Lower leg skin (tissue), 4 donors: ENCODE data around the gene PRKAR1B. TPM values are rescaled to one million over a fixed set of nuclear protein-coding genes. Genes with fewer than 3 reads are reported as not detected.

ENCODE experiments used
- DNase-seq, 2 donors: peaks; one replicate each; pipeline ENCODE4 v3.0.0-alpha.2; 2019; ENCODE audit warnings: low spot score in 2 of 2
- H3K4me3 ChIP-seq: fragments of 200-600 bp; sonication (generic); 2 replicates; pipeline ENCODE4 v1.5.1; 2017; ENCODE audit warnings: mild to moderate bottlenecking, low read depth; ENCODE audit not compliant: poor library complexity, severe bottlenecking
- CTCF ChIP-seq, 3 donors: fragments of 450-650 bp; IDR thresholded peaks; one replicate each; pipeline ENCODE4 v1.5.1; 2016; ENCODE audit warnings: antibody characterized with exemption in 3 of 3, mild to moderate bottlenecking in 3 of 3, moderate library complexity in 2 of 3
- POLR2A ChIP-seq, 2 donors: fragments of 450-650 bp; IDR thresholded peaks; one replicate each; pipeline ENCODE4 v1.6.1; 2016 to 2017; ENCODE audit warnings: antibody characterized with exemption in 2 of 2, mild to moderate bottlenecking in 1 of 2, moderate library complexity in 1 of 2
- WGBS, 2 donors: methylation state at CpG; one replicate each; pipeline ENCODE4 v1.1.5; 2018; 5-methylcytosine and 5-hydroxymethylcytosine counted together
- intact Hi-C: fragments of 100-400 bp; cut with DNase I; formaldehyde crosslinking; loops from one replicate; pipeline ENCODE4 v1.15.0; 2023; ENCODE audit warnings: low total_unique reads
- total RNA-seq, 4 donors: library from RNA; depleted of rRNA; stranded (reverse); fragments of >200 nt; gene quantifications; one replicate each; pipeline ENCODE4 v1.1.0, GENCODE V29; 2016

The PRKAR1B gene
- total RNA-seq, 4 donors from 2014 or later, result 7.8 to 16.9 (median 15.0) TPM

GRCh38 chr7:768881-769504 is 41.9 kb upstream of the PRKAR1B start:
- 67 to 74% methylated on average over 23 to 34 of the region's 36 CpGs for WGBS, 2 donors
- DNase-seq, result no peak
- no peak for TF ChIP-seq POLR2A (IDR thresholded peaks at IDR 0.05)
- TF ChIP-seq CTCF (IDR thresholded peaks at IDR 0.05), result no peak
- intact Hi-C loops, result no loop called here
- H3K4me3 ChIP-seq, result no peak overlapping the region

DNA sequence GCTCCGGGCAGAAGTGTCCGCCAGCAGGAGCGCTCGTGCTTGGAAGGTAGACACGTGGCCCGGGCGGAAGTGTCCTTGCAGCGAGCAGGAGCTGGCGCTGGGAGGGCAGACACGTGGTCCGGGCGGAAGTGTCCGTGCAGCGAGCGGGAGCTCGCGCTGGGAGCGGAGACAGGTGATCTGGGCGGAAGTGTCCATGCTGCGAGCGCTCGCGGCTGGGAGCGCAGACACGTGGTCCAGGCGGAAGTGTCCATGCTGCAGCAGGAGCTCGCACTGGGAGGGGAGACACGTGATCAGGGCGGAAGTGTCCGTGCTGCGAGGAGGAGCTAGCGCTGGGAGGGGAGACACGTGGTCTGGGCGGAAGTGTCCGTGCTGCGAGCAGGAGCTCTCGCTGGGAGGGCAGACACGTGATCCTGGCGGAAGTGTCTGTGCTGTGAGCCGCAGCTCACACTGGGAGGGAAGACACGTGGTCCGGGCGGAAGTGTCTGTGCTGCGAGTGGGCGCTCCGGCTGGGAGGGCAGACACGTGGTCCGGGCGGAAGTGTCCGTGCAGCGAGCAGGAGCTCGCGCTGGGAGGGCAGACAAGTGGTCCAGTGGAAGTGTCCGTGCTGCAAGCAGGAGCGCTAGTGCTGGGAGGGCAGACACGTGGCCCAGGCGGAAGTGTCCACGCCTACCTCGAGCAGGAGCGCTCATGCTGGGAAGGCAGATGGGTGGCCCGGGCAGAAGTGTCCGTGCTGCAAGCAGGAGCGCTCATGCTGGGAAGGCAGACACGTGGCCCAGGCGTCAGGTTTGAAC is 41.1 kb upstream of the PRKAR1B start:
- WGBS, 2 donors, result 86 to 91% methylated on average over 65 of the region's 65 CpGs
- TF ChIP-seq CTCF (IDR thresholded peaks at IDR 0.05) (no peak), POLR2A (IDR thresholded peaks at IDR 0.05) (no peak)
- intact Hi-C loops, result no loop called here
- no peak for DNase-seq
- H3K4me3 ChIP-seq, result no peak overlapping the region

GRCh38 chr7:767580-767940 is 40.5 kb upstream of the PRKAR1B start:
- intact Hi-C loops, result no loop called here
- 69 to 88% methylated on average over 20 of the region's 21 CpGs for WGBS, 2 donors
- TF ChIP-seq POLR2A (IDR thresholded peaks at IDR 0.05), result no peak
- TF ChIP-seq CTCF (IDR thresholded peaks at IDR 0.05), result no peak
- DNase-seq, result no peak
- H3K4me3 ChIP-seq, result no peak overlapping the region

- TF ChIP-seq POLR2A (IDR thresholded peaks at IDR 0.05) (no peak), CTCF (IDR thresholded peaks at IDR 0.05) (no peak)
- intact Hi-C loops, result no loop called here
- no peak overlapping the region for H3K4me3 ChIP-seq
- no peak for DNase-seq
- WGBS, 2 donors, result 97 to 98% methylated on average over 7 of the region's 7 CpGs
Observed at GRCh38 chr7:765383-765782, 38.3 kb upstream of the PRKAR1B start.

DNA sequence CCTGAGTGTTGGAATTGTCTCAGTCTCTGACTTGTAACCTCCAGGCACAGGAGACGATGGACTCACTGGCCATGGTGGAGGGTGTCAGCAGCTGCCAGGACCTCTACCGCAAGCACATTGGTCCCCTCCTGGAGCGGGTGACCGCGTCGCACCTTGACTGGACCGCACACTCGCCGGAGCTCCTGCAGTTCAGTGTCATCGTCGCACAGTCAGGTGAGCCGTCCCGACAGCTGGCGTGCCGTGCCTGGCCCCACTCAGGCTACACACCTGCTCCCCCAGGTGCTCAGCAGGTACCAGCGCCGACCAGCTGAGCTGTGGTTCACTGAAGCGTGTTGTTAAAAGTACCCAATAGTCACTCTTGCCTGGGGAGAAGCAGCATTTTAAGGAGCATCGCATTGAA is 36.7 kb upstream of the PRKAR1B start:
- no peak overlapping the region for H3K4me3 ChIP-seq
- WGBS, 2 donors, result 96 to 98% methylated on average over 17 to 19 of the region's 19 CpGs
- TF ChIP-seq POLR2A (IDR thresholded peaks at IDR 0.05), result no peak
- intact Hi-C loops, result no loop called here
- no peak for DNase-seq

DNA sequence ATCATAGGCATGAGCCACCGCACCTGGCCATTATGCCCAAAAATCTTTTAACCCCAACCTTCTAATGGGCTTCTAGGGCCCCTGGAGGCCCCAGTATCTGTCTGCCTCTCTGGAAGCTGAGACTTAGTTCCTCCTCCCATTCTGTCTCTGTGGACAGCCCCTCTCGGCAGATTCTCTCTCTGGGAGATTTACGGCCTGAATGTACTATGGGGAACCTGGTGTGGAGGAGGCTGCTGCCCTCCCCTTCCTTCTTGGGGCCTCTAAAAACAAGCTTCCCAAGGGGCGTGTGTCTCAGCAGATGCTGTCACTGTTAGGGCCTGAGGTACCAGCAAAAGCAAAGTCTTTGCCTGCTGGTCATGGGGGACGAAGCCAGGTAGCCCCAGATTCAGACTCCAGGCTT is 35.8 kb upstream of the PRKAR1B start:
- TF ChIP-seq POLR2A (IDR thresholded peaks at IDR 0.05), result no peak
- no peak for TF ChIP-seq CTCF (IDR thresholded peaks at IDR 0.05)
- WGBS, 2 donors, result 76 to 85% methylated on average over 5 of the region's 5 CpGs
- intact Hi-C loops, result no loop called here

More for the DNA sequence above, 35.8 kb upstream of the PRKAR1B start:
- no peak for DNase-seq
- no peak overlapping the region for H3K4me3 ChIP-seq
